Activated naive CD8-positive, alpha-beta T cell treated with anti-CD3 and anti-CD28 coated beads, Interleukin-2, amount 50 U/mL, for 24 hours (primary cell): ENCODE results near the gene MATR3.
"Not testable (repeated sequence)": the region's sequence is repeated elsewhere in the genome, so short reads cannot be mapped to it uniquely, and the experiment has no call there.

ENCODE experiments used
- ATAC-seq: fragments of 150-1000 bp; cut with Tn5 transposase; one replicate; pipeline ENCODE4 v1.10.0; 2021
- DNase-seq: peaks from one replicate; pipeline ENCODE4 v3.0.0; 2021
- H3K27ac Mint-ChIP-seq: one replicate; pipeline ENCODE4 v1.8.0; 2021; ENCODE audit warnings: mild to moderate bottlenecking, mixed read lengths
- H3K27me3 Mint-ChIP-seq: one replicate; pipeline ENCODE4 v1.8.0; 2021; ENCODE audit warnings: mixed read lengths
- H3K36me3 Mint-ChIP-seq: one replicate; pipeline ENCODE4 v1.8.0; 2021; ENCODE audit warnings: low read depth, mixed read lengths
- H3K4me1 Mint-ChIP-seq: one replicate; pipeline ENCODE4 v1.8.0; 2021; ENCODE audit warnings: mixed read lengths
- H3K4me3 Mint-ChIP-seq: one replicate; pipeline ENCODE4 v1.8.0; 2021; ENCODE audit warnings: mild to moderate bottlenecking, moderate library complexity, mixed read lengths
- H3K9me3 Mint-ChIP-seq: one replicate; pipeline ENCODE4 v1.8.0; 2021; ENCODE audit warnings: mixed read lengths

MATR3 gene

GRCh38 chr5:139341689-139342422, 48.3 kb downstream of the MATR3 start, which contains the start of gene PAIP2:
PAIP2 (plus strand) TSS chr5:139341854; CDS start chr5:139363785, 21,931 bp downstream.
- Mint-ChIP-seq H3K27me3 (peaks cover 3% of the 10 kb centered on the region), H3K4me3 (peak within 1 kb of the TSS; percentile 94), H3K4me1 (peaks cover 49% of the 10 kb centered on the region), H3K27ac (peak within 1 kb of the TSS; percentile 96), H3K9me3 (no peaks in the 10 kb centered on the region), H3K36me3 (peaks cover 9% of the 10 kb centered on the region)
- DNase-seq (peak; percentile 98), ATAC-seq (peak; percentile 90)

- DNase-seq (no peak), ATAC-seq (peak; percentile 73)
- H3K36me3 Mint-ChIP-seq: peaks cover 12% of the 10 kb centered on the region
- H3K27ac Mint-ChIP-seq: peak overlapping the region; percentile 96
- peaks cover 52% of the 10 kb centered on the region for H3K4me1 Mint-ChIP-seq
- H3K4me3 Mint-ChIP-seq: peak overlapping the region; percentile 94
- no peaks in the 10 kb centered on the region for H3K9me3 Mint-ChIP-seq
- H3K27me3 Mint-ChIP-seq: peaks cover 3% of the 10 kb centered on the region
Measured at GRCh38 chr5:139342423-139342723, 48.8 kb downstream of the MATR3 start.

- H3K4me3 Mint-ChIP-seq: peak overlapping the region; percentile 94
- DNase-seq (no peak), ATAC-seq (no peak)
- H3K27me3 Mint-ChIP-seq: peaks cover 3% of the 10 kb centered on the region
- H3K27ac Mint-ChIP-seq: peak overlapping the region; percentile 96
- peaks cover 56% of the 10 kb centered on the region for H3K4me1 Mint-ChIP-seq
- H3K9me3 Mint-ChIP-seq: no peaks in the 10 kb centered on the region
- H3K36me3 Mint-ChIP-seq: peaks cover 13% of the 10 kb centered on the region
Measured at GRCh38 chr5:139343476-139343875, 49.9 kb downstream of the MATR3 start.

- Mint-ChIP-seq H3K27ac (peak overlapping the region; percentile 26), H3K27me3 (peaks cover 3% of the 10 kb centered on the region), H3K9me3 (no peaks in the 10 kb centered on the region), H3K4me3 (peak overlapping the region; percentile 94), H3K36me3 (peaks cover 13% of the 10 kb centered on the region), H3K4me1 (peaks cover 61% of the 10 kb centered on the region)
- no peak for DNase-seq
- no peak for ATAC-seq
Measured at GRCh38 chr5:139344177-139344576, 50.6 kb downstream of the MATR3 start.

- not testable (repeated sequence) for H3K27ac Mint-ChIP-seq, DNase-seq, ATAC-seq, H3K9me3 Mint-ChIP-seq, H3K27me3 Mint-ChIP-seq, H3K4me3 Mint-ChIP-seq
- H3K4me1 Mint-ChIP-seq: peaks cover 62% of the 10 kb centered on the region
- peaks cover 13% of the 10 kb centered on the region for H3K36me3 Mint-ChIP-seq
Measured at GRCh38 chr5:139345442-139345841, 51.9 kb downstream of the MATR3 start.

GRCh38 chr5:139347863-139348262, 54.3 kb downstream of the MATR3 start:
- DNase-seq, H3K4me3 Mint-ChIP-seq, H3K9me3 Mint-ChIP-seq, ATAC-seq, H3K27me3 Mint-ChIP-seq, H3K27ac Mint-ChIP-seq: not testable (repeated sequence)
- H3K36me3 Mint-ChIP-seq: peaks cover 13% of the 10 kb centered on the region
- peaks cover 47% of the 10 kb centered on the region for H3K4me1 Mint-ChIP-seq

GRCh38 chr5:139354186-139354585, 60.6 kb downstream of the MATR3 start:
- Mint-ChIP-seq H3K27ac (no peak overlapping the region), H3K36me3 (peaks cover 17% of the 10 kb centered on the region), H3K27me3 (no peaks in the 10 kb centered on the region), H3K4me3 (no peak overlapping the region), H3K4me1 (peaks cover 17% of the 10 kb centered on the region), H3K9me3 (no peaks in the 10 kb centered on the region)
- ATAC-seq: no peak
- no peak for DNase-seq

- H3K4me3 Mint-ChIP-seq, ATAC-seq, H3K9me3 Mint-ChIP-seq, H3K27ac Mint-ChIP-seq, H3K27me3 Mint-ChIP-seq, DNase-seq: not testable (repeated sequence)
- Mint-ChIP-seq H3K4me1 (peaks cover 14% of the 10 kb centered on the region), H3K36me3 (peaks cover 21% of the 10 kb centered on the region)
Measured at GRCh38 chr5:139355900-139356299, 62.4 kb downstream of the MATR3 start.

- no peak overlapping the region for H3K27ac Mint-ChIP-seq
- no peaks in the 10 kb centered on the region for H3K27me3 Mint-ChIP-seq
- H3K9me3 Mint-ChIP-seq: no peaks in the 10 kb centered on the region
- ATAC-seq (no peak), DNase-seq (no peak)
- H3K4me3 Mint-ChIP-seq: no peak overlapping the region
- peaks cover 20% of the 10 kb centered on the region for H3K36me3 Mint-ChIP-seq
- peaks cover 15% of the 10 kb centered on the region for H3K4me1 Mint-ChIP-seq
Measured at GRCh38 chr5:139358064-139358463, 64.5 kb downstream of the MATR3 start.

GRCh38 chr5:139360384-139360783, 66.8 kb downstream of the MATR3 start:
- ATAC-seq (no peak), DNase-seq (no peak)
- Mint-ChIP-seq H3K36me3 (peaks cover 21% of the 10 kb centered on the region), H3K27ac (no peak overlapping the region), H3K4me1 (peaks cover 20% of the 10 kb centered on the region), H3K9me3 (no peaks in the 10 kb centered on the region), H3K27me3 (no peaks in the 10 kb centered on the region), H3K4me3 (no peak overlapping the region)

- no peak for ATAC-seq
Measured at GRCh38 chr5:139361835-139362429, 68.4 kb downstream of the MATR3 start.

GRCh38 chr5:139363937-139364336, 70.4 kb downstream of the MATR3 start:
- ATAC-seq (no peak), DNase-seq (no peak)
- H3K27ac Mint-ChIP-seq: no peak overlapping the region
- H3K36me3 Mint-ChIP-seq: peaks cover 20% of the 10 kb centered on the region
- H3K9me3 Mint-ChIP-seq: no peaks in the 10 kb centered on the region
- H3K4me3 Mint-ChIP-seq: no peak overlapping the region
- H3K27me3 Mint-ChIP-seq: no peaks in the 10 kb centered on the region
- H3K4me1 Mint-ChIP-seq: peaks cover 13% of the 10 kb centered on the region

More at GRCh38 chr5:139361835-139362429, 68.4 kb downstream of the MATR3 start:
- Mint-ChIP-seq H3K4me1 (peaks cover 15% of the 10 kb centered on the region), H3K36me3 (peaks cover 21% of the 10 kb centered on the region), H3K9me3 (no peaks in the 10 kb centered on the region), H3K27ac (no peak overlapping the region), H3K27me3 (no peaks in the 10 kb centered on the region), H3K4me3 (no peak overlapping the region)
- no peak for DNase-seq

- Mint-ChIP-seq H3K9me3 (no peaks in the 10 kb centered on the region), H3K36me3 (peaks cover 20% of the 10 kb centered on the region), H3K4me3 (no peak overlapping the region), H3K27me3 (no peaks in the 10 kb centered on the region), H3K4me1 (peaks cover 13% of the 10 kb centered on the region), H3K27ac (no peak overlapping the region)
- ATAC-seq (no peak), DNase-seq (no peak)
Measured at GRCh38 chr5:139364466-139364865, 70.9 kb downstream of the MATR3 start.

- Mint-ChIP-seq H3K9me3 (no peaks in the 10 kb centered on the region), H3K36me3 (peaks cover 15% of the 10 kb centered on the region), H3K27ac (no peak overlapping the region), H3K4me1 (peaks cover 17% of the 10 kb centered on the region), H3K4me3 (no peak overlapping the region), H3K27me3 (no peaks in the 10 kb centered on the region)
- DNase-seq: no peak
- ATAC-seq: no peak
Measured at GRCh38 chr5:139368613-139369012, 75.1 kb downstream of the MATR3 start.

GRCh38 chr5:139369181-139369580, 75.6 kb downstream of the MATR3 start:
- Mint-ChIP-seq H3K9me3 (no peaks in the 10 kb centered on the region), H3K36me3 (peaks cover 14% of the 10 kb centered on the region), H3K27me3 (no peaks in the 10 kb centered on the region), H3K4me1 (peaks cover 12% of the 10 kb centered on the region), H3K27ac (no peak overlapping the region), H3K4me3 (no peak overlapping the region)
- DNase-seq (no peak), ATAC-seq (no peak)
